NCI-H345 treated with DMSO at 0.1 percent for 48 hours (cell line): ENCODE results near the gene FAT4.
A peak's percentile ranks its signal among the peaks of the same experiment; 100 is the strongest.

Experiments
- DNase-seq: peaks from one replicate; lab custom pipeline; 2025; ENCODE audit not compliant: unreplicated experiment; lab: John Stamatoyannopoulos, UW

Gene FAT4, protein sequence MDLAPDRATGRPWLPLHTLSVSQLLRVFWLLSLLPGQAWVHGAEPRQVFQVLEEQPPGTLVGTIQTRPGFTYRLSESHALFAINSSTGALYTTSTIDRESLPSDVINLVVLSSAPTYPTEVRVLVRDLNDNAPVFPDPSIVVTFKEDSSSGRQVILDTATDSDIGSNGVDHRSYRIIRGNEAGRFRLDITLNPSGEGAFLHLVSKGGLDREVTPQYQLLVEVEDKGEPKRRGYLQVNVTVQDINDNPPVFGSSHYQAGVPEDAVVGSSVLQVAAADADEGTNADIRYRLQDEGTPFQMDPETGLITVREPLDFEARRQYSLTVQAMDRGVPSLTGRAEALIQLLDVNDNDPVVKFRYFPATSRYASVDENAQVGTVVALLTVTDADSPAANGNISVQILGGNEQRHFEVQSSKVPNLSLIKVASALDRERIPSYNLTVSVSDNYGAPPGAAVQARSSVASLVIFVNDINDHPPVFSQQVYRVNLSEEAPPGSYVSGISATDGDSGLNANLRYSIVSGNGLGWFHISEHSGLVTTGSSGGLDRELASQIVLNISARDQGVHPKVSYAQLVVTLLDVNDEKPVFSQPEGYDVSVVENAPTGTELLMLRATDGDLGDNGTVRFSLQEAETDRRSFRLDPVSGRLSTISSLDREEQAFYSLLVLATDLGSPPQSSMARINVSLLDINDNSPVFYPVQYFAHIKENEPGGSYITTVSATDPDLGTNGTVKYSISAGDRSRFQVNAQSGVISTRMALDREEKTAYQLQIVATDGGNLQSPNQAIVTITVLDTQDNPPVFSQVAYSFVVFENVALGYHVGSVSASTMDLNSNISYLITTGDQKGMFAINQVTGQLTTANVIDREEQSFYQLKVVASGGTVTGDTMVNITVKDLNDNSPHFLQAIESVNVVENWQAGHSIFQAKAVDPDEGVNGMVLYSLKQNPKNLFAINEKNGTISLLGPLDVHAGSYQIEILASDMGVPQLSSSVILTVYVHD (N-terminal part only)

DNA sequence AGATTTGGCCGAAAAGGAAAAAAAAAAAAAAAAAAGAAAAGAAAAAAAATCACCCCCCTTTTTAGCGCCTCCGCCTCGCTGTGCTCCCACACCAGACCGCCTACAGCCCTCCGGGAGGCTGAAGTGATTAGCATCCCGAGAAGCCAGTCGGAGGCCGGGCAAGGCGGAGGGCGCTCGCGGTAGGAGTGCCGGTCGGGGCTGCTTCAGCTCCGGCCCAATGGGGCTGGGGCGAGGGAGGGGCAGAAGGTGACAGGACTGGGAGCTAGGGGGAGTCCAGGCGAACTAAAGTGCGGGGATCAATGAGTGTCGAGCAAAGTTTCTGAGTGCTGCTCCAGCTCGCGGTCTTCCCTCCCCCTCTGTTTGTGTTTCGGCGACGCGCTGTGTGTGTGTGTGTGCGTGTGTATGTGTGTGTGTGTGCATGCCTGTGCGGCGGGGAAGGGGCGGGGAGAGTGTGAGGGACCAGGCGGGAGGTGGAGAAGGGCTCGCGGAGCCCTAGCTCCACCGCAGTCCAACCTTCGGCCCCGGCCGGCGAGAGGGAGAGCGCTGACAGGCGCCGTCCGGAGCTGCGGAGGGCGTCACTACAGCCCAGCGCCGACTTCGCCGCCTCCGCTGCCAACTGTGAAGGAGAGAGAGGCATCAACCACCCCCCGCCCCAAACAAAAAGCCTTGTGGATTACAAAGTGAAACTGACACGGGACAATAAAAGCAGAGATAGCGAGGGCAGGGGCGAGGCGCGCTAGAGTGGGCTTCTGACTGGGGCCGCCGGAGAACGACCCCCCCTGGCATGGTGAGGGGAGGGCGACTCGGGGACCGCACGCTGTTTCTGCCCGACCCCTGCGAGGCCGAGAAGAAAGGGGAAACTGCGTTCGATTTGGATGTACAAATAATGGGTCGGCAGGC is at the start of gene FAT4:
Gene FAT4, plus strand, starts transcription at position 280 of the 900 bp plus-strand sequence. CDS start 1,457 bp downstream, outside the sequence.
- DNase-seq = peak; percentile 34

- DNase-seq = no peak
These were observed 48.9 kb upstream of the FAT4 start for GRCh38 chr4:125265846-125266245.

GRCh38 chr4:125266901-125267604 is 47.7 kb upstream of the FAT4 start:
- DNase-seq = no peak

DNA sequence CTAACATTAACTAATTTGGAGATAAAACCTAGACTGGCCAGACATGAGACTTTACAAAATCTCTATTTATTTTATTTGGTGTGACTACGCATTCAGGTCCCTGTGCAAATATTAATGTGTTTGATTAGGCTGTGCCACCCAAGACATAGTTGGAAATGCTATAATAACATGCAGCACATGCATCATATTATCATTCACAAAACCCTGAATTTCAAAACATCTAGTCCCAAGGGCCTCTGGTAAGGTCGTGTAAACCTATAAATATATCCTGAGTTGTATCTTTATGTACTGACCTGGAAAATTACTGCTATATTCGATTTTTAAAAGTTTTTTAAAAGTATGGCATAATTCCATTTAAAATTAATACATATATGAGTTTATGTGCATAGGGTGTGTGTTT is 47.1 kb upstream of the FAT4 start:
- no peak for DNase-seq

GRCh38 chr4:125268068-125268755 is 46.5 kb upstream of the FAT4 start:
- no peak for DNase-seq

GRCh38 chr4:125276811-125277210 is 37.9 kb upstream of the FAT4 start:
- DNase-seq = no peak

DNA sequence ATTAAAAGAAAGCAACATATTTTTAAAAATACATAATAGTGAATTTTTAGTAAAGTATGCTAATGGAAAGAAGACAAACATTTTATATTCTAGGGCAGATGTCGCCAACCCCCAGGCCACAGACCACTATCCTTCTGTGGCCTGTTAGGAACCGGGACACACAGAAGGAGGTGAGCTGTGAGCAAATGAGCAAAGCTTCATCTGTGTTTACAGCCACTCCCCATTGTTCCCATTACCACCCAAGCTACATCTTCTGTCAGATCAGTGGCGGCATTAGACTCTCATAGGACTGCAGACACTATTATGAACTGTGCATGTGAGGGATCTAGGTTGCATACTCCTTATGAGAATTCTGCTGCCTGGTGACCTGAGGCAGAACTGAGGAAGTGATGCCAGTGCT is 37.0 kb upstream of the FAT4 start:
- DNase-seq = no peak

- DNase-seq = no peak
These were observed 33.8 kb upstream of the FAT4 start for GRCh38 chr4:125280892-125281403.

DNA sequence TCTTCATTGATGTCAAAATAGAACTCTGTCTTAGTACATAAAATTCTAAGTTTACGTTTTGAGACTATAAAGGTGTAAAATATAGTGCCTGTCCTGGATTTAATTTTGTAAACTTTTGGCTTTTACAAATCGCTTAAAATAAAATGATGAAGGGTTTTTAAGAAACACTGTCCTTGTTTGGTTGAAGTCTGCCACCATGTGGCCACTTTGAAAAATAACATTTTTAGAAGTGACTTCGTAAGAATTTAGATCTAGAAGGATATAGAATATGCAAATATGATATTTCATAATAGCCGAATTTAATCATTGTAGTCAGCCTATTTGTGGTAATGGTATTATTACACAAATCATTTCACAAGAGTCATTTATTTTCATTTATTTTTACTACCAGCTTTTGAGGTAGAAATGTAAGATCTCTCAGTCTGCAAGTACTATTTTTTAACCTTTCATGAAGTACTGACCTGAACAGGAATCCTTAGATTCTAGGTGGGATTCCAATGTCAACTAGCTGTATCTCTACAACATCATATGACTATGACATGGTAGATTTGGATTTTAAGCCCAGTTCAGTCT is 31.0 kb upstream of the FAT4 start:
- DNase-seq = no peak

GRCh38 chr4:125297116-125297515 is 17.6 kb upstream of the FAT4 start:
- no peak for DNase-seq

GRCh38 chr4:125303058-125303457 is 11.7 kb upstream of the FAT4 start:
- no peak for DNase-seq

- no peak for DNase-seq
These were observed 10.9 kb upstream of the FAT4 start for GRCh38 chr4:125303821-125304220.

GRCh38 chr4:125306112-125306511 is 8.6 kb upstream of the FAT4 start:
- no peak for DNase-seq

- no peak for DNase-seq
These were observed 8.2 kb upstream of the FAT4 start for GRCh38 chr4:125306533-125306932.

GRCh38 chr4:125311503-125311902 is 3.3 kb upstream of the FAT4 start:
- no peak for DNase-seq

DNA sequence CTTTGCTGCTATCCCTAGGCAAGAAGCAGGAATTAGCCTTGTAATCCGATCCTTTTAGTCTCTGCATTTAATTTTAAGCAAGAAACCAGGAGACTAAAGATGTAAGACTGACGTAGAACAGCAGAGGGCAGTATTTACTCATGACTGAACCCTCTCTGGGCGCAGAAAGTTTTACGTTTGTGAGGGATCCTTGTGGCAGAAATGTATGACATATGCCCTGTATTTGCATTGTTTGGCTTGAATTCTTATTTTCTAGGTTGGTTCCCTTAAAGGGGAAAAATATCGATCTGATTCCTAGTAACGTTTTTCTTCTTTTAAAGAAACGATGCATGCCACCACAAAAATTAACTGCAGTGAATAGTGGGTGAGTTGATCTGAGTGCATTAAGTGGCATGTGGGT is 1.3 kb upstream of the FAT4 start:
- peak; percentile 67 for DNase-seq

DNA sequence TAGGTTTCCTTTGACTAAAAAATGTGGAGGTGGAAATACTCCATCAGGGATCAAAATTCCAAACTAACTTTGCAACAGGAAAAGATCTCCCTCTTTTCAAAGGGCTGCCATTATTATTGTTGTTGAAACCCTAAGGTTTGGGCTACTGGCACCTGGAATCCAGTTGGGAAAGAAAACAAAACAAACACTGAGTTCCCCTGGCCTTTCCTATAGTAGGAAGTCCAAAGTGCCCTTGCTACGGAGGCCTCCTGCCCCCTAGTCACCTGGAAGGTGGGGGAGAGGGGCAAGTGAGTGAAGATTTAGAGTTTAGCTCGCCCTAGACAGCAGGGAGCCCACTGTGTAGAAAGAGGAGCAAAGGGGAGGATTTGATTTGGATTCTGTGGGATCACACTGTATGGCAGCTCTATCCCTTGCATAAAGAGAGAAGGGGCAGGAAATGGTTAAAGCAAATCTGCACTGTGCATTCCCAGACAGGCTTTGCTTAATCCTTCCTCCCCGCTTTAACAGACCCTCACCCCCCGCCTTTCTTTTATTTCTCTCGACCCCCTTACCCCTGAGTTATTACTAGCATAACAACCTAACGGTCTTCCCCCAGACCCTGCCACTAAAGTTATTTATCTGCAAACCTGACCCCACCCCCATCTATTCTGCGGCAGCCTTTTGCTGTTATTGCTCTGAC is 627 bp upstream of the FAT4 start:
- no peak for DNase-seq

- DNase-seq = peak; percentile 16
These were observed 1.0 kb downstream of the FAT4 start for GRCh38 chr4:125315576-125316400.
